NCI-H2196 treated with DMSO at 0.1 percent for 48 hours (cell line): ENCODE results near the gene CHST2.

Experiments
- DNase-seq: peaks from one replicate; lab custom pipeline; 2025; ENCODE audit not compliant: unreplicated experiment; lab: John Stamatoyannopoulos, UW

CHST2 gene

DNA sequence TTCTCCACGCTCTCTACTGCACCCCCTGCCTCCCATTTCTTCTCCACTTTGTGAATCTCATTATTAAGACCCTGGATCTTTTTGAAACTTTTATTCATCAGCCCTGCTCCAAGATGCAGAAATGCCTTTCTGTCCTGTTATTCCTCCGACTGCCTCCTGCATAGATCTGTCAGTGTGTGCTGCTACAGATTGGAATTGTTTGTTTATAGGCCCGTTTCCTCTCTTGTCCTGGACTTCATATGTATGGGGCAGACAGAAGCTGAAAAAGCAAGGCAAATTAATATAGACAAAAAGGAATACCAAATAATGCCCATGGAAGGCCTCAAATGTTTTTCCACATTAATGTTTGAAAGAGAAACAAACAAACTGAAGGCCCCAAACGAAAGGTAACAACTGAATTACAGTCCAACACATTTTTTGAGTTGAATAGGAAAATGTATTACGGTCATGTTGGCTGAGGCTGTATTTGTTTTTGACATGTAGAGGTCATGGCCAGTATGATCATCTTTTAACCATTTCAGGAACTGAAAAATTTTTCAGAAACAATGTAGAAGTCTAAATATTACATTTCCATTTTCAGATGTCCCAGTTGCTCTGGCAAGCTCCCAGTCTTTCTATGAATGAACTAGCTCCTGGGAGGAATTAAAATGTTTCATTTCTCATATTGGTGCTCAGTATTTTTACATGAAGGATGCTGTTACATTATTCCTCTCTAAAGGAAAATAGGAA lies 8.8 kb downstream of the CHST2 start:
- DNase-seq: no peak

- no peak for DNase-seq
Observed at GRCh38 chr3:143132246-143132980, 12.8 kb downstream of the CHST2 start.

GRCh38 chr3:143134471-143134870 lies 14.9 kb downstream of the CHST2 start:
- no peak for DNase-seq

DNA sequence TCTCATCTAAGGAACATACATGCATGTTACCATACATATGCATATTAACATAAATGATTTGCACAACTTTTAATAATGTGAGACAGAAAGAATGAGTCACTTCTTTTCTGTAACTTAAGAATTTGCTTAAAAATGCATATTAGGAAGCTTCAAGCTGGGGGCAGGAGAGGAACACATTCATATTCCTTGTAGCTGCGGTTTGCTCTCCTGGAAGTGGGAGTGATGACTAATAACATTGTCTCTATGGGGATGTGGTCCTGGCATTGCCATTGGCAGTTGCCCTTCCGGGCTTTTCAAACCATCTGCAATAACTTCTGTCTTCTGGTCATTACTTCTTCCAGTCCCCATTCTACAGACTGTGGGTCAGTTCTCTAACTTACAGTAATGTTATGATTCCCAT lies 15.6 kb downstream of the CHST2 start:
- DNase-seq: no peak

DNA sequence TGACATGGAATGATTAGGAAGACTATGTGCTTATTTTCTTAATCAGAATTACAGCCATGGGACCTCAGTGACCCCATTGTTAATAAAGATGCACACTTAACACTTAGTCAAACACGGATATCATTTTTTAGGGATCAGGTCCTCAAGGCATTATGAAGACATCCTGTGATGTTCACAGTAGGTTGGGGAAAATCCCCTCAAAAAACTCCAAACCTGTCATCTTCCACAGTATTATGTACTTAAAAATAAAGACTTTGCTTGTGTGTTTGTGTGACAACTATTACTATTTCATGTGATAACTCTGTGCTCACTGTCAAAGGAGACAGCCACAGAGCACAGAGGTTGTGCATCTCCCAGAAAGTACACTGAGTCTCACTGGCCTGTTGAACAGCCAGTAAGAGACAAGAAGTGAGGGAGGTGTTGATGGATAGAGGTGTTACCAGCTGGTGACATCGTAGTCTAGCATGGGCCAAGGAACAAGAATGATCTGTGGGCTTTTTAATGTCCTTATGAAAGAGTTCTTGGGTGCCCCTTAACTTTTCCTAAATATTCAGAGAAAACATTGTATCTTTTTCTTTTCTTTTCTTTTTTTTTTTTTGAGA lies 18.0 kb downstream of the CHST2 start:
- no peak for DNase-seq

DNA sequence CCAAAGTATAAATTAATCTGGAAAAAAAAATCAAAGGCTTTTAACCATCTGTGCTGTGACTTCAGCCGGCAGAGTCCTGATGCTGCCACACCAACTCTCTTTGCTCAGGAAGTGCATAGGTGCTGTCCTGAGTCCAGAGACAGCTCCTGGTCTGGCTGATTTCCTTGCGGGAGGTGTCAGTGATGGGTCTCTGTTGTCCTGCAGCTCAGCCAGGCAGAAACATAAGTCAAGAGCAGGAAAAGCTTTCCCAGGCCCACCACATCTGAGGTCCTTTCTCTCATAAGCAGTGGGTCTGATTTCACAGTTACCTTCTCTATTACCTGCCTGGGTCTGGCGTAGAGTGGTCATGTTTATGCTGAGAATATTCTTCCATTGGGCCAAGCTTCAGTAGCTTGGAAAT lies 19.4 kb downstream of the CHST2 start:
- DNase-seq: no peak

DNA sequence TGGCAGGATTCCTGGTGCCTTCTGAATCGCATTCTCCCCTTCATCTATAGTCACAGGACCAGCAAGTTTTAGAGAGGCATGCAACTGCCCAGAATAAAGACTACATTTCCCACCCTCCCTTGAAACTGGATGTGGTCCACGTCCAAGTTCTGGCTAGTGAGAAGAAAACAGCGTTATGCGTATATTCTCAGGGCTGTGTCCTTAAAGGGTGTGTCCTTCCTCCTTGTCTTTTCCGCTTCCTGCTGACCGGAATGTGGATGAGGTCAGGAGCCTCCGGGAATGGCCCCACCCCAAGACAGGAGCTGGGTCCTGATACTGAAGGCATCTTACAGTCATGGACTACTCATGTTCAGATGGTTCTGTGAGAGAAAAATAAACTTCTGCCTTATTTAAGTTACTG lies 20.2 kb downstream of the CHST2 start:
- no peak for DNase-seq

GRCh38 chr3:143140550-143140949 lies 21.0 kb downstream of the CHST2 start:
- no peak for DNase-seq

DNA sequence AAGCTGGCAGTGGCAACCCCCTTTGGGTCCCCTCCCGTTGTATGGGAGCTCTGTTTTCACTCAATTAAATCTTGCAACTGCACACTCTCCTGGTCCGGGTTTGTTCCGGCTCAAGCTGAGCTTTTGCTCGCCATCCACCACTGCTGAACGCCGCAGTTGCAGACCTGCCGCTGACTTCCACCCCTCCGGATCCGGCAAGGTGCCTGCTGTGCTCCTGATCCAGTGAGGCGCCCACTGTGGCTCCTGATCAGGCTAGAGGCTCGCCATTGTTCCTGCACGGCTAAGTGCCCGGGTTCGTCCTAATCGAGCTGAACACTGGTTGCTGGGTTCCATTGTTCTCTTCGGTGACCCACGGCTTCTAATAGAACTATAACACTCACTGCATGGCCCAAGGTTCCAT lies 22.8 kb downstream of the CHST2 start:
- no peak for DNase-seq

DNA sequence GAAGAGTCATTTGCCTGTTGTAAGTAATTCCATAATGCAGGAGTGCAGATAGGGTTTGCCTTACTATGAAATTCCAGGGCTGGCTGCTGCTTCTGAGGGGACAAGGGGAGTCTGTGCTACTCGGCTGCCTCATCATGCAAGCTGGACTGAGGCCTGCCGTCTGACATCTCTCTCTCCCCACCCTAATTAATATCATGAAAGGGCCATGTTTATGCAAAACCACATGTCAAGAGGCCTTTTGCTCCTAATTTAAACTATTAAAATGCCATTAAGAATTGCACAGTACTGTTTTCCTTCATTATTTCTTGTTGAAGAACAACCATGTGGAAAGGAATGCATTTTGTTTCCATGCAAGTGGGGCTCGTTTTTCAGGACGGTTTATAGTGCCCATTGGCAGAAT lies 26.3 kb downstream of the CHST2 start:
- no peak for DNase-seq

GRCh38 chr3:143146486-143147274 lies 27.1 kb downstream of the CHST2 start:
- no peak for DNase-seq

GRCh38 chr3:143147707-143148106 lies 28.1 kb downstream of the CHST2 start:
- no peak for DNase-seq

GRCh38 chr3:143150071-143150470 lies 30.5 kb downstream of the CHST2 start:
- DNase-seq: no peak

DNA sequence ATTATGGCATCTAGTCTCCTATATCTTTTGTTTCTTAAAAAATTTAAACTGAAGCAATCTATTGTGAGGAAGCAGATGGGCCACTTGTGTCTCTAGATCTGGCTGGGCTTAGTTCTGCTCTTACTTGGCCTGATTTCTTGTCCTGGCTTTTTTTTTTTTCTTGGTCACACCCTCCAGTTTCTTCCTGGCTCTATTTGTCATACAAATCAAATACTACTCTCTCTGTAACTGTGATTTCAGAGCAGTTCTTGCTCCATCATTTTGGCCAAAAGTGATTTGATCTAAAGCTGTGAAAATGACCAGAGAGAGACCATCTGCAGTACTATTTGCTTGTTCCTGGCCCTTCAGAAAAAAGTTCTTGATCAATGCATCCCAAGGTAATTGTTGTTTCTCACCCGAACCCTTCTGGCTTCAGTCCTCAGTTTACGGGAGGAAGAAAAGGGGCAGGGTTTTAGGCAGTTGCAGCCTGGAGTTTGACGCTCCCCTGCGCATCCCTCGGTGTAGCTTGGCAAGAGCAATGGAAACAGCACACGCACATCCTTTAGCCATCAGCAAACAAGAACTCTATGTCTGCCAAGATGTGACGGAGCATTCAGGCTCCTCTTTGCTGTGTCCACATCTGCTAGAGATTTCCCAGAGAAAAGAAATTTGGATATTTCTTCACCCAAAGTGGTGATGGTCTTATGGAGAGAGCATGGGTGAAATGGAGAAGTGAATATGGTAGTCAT lies 31.6 kb downstream of the CHST2 start:
- DNase-seq: no peak

DNA sequence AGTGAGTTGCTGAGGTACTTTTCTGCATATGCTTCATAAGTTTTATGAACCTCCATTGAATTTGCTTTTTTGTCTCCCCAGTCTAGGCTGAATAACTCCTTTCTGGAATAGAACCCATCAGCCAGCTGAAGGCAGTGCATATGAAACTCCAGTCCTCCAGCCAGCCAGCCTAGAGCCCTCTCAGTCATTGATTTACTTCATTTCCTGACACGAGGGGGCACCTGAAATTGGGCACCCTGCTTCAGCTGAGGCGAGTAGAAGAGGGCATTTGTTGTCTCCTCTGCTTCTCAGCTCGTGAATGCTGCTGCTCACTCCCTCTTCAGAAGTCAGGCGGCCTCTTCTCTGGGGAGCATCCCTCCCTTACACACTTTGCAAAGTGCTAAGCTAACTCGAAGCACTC lies 32.5 kb downstream of the CHST2 start:
- no peak for DNase-seq

DNA sequence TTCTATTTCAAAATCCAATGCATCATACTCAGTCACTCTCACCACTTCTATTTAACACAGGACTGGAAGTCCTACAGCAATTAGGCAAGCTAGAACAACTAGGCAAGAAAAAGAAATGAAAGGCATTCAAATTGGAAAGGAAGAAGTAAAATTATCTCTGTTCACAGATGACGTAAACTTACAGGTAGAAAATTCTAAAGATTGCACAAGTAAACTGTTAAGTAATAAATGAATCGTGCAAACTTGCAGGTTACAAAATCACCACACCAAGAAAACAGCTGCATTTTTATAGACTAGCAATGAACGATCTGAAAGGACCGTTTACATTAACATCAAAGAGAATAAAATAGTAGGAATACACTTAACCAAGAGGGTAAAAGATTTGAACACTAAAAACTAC lies 36.2 kb downstream of the CHST2 start:
- no peak for DNase-seq

- no peak for DNase-seq
Observed at GRCh38 chr3:143158014-143158988, 38.7 kb downstream of the CHST2 start.

DNA sequence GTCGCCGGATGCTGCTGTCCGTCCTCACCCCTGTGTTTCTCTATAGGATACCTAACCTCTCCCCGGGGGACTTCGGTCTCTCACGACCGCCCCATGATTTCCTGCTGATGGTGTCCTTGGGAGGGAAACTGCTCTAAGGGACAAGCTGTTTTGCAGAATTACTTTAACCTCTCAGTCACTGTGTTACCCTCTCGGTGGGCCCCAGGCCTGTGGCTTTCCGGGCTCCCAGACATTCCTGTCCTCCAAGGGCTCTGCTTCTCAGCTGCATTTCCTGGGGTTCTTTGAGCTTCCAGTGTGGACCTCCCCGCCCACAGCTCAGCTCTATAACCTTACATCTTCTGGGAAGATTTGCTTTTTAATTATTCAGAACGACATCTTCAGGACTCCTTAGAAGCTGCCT lies 40.9 kb downstream of the CHST2 start:
- DNase-seq: no peak

DNA sequence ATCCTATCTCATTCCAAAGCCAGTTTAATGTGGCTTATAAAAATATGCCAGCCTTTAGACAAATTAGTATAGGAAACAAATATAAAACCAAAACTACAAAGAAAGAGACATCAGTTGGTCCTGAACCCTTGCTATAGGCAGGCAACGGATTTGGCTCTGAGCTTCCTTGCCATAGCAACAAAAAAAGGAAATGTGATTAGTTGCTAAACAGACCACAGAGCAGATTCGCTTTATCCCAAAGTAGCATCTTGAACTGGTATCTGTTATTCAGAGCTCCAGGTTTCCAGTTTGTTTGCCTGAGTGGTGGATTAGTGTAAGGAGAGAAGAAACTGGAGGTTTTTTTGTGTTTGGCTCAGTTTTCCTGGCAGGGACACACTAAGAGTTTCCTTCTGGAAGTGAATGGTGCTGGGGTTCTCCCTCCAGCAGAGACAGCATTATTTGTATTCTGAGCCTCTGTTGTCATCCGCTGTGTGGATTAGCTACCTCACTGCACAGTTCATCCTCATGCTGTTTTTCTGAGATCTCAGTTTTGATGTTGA lies 44.1 kb downstream of the CHST2 start:
- DNase-seq: no peak
